DMS53 (cell line): ENCODE data around the gene ADGRD2.

Source experiments
- DNase-seq: peaks from one replicate; lab custom pipeline; 2025; lab: John Stamatoyannopoulos, UW

ADGRD2 gene

DNA sequence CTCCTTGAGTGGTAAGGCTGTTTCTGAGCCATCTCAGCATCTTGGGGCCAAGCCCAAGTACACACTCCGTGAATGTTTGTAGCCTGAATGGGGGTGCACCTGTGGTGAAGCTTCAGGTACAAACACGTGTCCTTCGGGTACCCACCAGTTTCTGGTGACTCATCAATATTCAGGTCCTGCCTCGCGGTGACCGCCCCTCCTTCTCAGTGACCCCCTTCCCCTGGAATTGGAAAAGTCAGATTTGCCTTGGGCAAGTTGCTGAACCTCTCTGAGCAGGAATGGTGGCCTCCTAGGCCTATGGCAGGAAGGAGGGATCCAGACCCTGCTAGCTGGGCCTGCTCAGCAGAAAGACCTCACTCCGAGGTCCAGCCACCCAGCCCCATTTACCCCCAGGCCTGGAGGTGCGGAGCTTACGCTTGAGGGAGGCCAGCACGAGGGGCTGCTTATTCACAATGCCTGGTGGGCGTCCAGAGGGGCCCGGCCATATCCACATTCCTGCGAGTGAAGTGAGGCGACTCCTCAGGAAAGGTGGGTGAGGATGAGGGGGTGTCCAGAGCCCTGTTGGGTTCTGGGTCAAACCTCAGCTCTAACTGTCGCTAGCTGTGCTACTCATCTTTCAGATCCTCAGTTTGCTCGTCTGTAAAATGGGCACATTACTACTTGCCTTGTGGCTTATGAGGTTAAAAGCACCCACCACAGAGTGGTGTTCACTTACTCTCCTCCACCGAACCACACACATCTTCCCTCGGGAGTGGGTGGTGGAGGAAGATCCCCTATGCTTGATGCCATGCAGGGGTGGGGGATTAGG is 7.0 kb downstream of the ADGRD2 start:
- DNase-seq = no peak

DNA sequence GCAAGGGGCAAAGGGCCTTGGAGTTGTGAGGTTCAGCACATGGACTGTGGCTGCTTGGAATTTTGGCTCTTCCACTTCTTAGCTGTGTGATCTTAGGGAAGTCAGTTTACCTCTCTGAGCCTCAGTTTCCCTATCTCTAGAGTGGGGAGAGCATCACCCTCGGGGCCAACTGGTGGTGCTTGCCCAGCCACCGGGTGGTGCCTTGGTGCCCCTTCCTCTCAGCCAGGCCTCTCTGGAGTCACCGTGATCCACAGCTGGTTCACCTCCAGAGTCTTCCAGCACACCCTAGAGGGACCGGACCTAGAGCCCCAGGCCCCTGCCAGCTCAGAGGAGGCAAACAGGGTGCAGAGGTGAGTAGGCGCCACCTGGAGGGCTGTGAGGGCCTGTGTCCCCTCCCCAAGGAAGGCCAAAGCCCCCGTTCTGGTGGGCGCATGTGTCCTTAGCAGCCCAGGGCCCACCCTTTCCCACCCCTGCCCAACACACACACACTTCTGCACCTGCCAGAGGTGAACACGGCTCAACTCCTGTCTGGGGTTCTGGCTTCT is 7.7 kb downstream of the ADGRD2 start:
- no peak for DNase-seq

GRCh38 chr9:124458441-124458840 is 8.2 kb downstream of the ADGRD2 start:
- DNase-seq = no peak

DNA sequence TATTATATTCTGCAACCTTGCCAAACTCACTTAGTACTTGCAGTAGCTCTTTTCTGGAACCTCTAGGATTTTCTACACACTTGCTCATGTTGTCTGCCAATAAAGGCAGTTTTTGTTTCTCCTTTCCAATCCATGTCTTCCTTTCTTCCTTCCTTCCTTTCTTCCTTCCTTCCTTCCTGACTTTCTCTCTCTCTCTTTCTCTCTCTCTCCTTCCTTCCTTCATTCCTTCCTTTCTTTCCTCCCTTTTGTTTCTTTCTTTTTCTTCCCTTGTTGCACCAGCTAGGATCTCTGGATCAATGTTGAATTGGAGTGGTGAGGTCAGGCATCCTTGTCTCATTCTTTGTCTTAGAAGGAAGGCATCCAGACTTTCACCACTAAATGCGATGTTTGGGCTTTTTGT is 12.5 kb downstream of the ADGRD2 start:
- DNase-seq = no peak

DNA sequence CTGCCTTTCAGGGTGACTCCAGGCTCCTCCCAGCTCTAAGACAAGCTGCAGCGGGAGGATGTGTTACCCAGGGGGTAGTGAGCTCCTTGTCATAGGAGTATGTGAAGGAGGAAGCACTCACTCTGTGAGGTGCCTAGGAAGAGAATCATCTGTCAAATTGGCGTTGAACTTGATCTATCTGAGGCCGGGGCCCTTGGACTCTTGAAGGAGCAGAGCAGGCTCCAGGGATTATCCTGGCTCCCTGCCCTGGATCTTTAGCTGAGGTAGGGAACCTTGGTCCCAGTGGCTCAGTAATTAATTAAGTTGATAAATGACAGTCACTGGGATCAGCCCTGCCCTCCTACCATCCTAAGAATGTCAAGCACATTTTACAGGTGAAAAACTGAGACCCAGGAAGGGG is 15.5 kb downstream of the ADGRD2 start:
- DNase-seq = no peak

DNA sequence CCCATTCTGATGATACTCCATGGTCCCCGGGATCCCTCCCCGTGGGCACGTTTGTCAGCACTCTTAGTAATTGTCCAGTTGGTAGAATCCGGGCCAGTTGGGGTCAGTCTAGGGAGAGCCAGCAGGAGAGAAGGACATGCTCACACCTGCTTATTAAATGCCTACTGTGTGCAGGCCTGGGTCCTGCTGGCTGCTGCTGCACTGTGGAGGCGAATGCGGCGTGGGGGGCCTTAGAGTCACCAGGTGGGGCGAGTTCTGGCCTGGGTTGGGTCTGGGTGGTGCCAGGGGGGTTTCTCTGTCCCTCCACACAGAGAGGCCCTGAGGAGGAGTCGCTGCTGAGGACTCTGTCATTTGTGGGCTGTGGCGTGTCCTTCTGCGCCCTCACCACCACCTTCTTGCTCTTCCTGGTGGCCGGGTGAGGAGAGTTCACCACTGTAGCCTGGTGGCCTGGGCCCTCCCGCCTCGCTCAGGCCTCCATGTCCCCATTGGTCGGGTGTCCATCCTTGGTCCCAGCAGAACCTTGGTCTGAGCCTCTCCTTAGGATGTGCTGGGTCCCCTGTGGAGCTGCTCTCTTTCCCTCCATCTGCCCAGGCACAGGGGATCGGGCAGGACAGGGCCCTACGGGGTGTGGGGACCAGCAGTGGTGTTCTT is 17.3 kb downstream of the ADGRD2 start:
- DNase-seq = no peak

DNA sequence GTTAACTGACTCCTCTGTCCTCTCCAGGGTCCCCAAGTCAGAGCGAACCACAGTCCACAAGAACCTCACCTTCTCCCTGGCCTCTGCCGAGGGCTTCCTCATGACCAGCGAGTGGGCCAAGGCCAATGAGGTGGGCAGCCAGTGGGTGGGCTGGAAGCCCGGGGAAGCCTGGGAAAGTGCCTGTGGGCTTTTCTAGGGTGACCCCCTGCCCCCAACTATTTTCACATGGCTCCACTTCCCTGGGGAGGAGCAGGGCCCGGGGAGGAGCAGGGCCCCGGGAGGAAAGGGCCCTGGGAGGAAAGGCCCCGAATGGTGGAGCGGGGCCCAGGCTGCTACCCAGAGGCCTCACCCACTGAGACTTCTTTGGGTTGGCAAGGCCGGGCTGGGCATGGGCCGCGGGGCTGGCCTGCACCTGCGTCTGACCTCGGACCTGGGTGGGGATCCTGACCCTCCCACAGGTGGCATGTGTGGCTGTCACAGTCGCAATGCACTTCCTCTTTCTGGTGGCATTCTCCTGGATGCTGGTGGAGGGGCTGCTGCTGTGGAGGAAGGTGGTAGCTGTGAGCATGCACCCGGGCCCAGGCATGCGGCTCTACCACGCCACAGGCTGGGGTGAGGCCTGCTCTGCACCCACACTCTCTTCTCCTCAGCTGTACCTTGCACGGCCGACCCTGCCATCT is 17.9 kb downstream of the ADGRD2 start:
- no peak for DNase-seq

DNA sequence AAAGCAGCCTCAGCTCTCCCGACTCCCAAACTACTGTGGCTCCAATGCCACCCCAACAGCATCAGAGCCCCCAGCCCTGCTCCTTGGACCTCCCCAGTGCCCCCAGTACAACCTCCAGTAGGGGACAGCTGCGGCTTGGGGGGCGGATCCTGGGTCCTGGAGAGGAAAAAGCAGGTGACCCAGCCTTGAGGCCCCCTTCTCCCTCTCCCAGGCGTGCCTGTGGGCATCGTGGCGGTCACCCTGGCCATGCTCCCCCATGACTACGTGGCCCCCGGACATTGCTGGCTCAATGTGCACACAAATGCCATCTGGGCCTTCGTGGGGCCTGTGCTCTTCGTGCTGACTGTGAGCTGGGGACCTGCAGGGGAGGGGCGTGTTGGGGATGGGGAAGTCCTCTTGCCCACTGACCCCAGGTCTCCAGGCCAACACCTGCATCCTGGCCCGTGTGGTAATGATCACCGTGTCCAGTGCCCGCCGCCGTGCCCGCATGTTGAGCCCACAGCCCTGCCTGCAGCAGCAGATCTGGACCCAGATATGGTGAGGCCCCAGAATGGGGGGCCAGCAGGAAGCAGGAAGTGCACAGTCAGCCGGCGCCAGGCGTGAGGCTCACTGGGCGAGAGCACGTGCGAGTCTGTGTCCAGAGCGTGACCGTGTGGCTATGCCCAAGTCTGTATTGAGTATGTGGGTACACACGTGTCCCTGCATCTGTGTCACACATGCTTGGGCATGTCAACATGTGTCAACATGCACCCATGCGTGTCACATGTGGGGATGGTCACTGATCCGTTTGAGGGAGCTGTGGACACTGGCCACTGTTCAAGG is 19.0 kb downstream of the ADGRD2 start:
- DNase-seq = no peak

DNA sequence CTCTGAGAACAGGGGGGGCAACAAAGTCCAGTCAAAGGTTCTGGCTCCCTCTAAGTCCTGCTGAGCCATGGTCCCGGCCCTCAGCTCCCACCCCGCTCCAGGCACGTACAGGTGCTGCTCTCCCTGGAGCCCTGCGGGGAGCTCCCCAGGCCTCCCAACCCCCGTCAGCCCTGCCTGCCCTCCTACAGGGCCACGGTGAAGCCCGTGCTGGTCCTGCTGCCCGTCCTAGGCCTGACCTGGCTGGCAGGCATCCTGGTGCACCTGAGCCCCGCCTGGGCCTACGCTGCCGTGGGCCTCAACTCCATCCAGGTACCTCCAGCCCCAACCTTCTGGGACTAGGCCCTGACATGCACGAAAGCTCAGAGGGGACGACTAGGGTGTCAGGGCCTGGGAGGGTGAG is 20.1 kb downstream of the ADGRD2 start:
- no peak for DNase-seq

- no peak for DNase-seq
Measured at GRCh38 chr9:124470726-124471125, 20.5 kb downstream of the ADGRD2 start.

DNA sequence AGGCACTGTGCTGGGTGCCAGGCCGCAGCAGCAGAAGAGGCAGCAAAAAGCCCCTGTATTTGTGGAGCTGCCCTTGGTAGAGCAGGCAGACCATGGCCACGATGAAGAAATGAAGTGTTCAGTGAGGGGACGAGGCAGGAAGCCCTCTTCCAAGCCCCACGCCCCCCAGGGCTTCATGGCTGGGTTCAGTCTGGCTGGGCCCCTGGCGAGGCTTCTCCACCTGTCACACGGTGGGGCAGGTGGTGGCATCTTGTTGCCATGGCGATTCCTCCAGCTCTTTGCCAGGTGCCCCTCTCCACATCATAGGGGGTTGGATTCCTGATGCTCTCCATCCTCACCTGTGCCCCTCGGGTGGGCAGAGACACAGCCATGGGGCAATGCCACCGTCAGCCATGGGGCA is 21.5 kb downstream of the ADGRD2 start:
- DNase-seq = no peak

DNA sequence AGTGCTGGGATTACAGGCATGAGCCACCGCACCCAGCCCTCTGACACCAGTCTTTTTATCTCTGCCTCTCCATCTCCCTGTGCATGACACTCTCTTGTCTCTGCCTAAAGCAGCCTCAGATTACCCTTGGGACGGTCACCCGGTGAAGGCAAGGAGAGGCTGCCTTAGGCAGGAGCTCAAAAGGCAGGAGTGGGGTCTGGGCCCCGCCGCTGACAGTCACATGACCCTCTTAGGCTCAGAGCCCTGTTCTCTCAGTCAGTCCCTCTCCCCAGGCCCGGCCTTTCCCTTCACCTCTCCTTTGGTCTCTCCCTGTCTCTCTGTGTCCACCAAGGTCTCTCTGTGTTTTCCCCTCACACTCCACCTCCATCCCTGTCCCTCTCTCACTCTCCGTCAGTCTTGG is 22.5 kb downstream of the ADGRD2 start:
- no peak for DNase-seq

DNA sequence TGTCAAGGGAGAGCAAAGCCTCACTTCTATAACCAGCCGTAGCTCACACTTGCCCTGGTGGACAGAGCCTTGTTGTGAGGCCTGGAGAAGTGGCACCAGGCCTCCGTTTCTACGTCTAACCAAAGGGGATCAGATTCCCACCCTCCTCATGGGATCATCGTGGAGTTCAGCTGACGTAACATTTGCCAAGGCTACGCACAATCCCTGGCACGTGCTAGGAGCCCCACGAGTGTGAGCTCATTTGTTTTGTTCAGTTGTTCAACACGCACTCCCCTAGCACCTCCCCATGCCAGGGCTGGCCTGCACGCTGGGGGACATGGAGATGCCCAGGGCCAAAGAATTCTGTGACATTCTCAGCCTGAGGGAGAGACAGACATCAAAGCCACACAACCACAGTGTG is 23.1 kb downstream of the ADGRD2 start:
- no peak for DNase-seq

DNA sequence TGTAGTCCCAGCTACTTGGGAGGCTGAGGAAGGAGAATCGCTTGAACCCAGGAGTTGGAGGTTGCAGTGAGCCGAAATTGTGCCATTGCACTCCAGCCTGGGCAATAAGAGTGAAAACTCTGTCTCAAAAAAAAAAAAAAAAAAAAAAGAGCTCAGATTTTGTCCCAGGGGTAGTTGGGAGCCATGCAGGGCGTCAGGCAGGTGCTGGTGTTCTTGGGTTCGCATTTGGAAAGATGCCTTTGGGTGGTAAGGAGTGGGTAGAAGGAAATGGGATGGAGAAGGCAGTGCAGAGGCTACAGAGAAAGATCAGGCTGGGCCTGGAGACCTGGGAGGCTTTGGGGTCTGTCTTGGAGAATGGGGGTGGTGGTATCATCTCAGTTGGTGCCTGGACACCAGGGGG is 23.9 kb downstream of the ADGRD2 start:
- no peak for DNase-seq

- no peak for DNase-seq
Measured at GRCh38 chr9:124475158-124475867, 25.1 kb downstream of the ADGRD2 start.

- DNase-seq = no peak
Measured at GRCh38 chr9:124475868-124476690, 25.8 kb downstream of the ADGRD2 start.

GRCh38 chr9:124477211-124477647 is 27.0 kb downstream of the ADGRD2 start:
- DNase-seq = peak; percentile 78

DNA sequence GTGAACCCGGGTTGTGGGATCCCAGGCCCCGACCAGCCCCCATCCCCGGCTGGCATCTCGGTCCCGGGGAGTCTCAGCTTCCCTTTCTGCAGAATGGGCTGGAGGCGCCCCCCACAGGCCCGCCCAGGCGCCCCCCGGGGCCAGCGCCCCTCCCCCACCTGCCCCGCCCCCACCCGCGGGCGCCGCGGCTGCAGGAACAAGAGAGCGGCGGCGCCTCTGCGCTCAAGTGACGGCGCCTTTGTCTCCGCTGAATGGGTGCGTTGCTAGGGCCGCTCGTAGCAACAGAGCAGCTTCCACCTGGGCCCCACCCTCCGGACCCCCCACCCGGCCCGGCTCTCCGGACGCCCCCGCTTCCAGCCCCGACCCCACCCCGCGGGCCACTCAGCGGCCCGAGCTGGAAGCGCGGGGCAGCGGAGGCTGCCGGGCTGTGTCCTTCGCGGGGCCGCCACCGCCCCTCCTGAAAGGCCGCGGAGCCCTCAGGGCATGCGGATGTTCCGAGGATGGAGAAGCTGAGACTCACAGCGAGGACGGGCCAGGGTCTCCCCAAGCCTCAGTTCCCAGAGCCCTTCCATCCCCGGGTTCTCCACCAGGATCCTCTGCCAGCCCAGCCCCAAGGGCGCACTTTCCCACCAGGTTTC is 27.5 kb downstream of the ADGRD2 start:
- DNase-seq = peak; percentile 68

GRCh38 chr9:124478354-124478753 is 28.1 kb downstream of the ADGRD2 start:
- DNase-seq = peak; percentile 44

- no peak for DNase-seq
Measured at GRCh38 chr9:124479371-124479770, 29.1 kb downstream of the ADGRD2 start.
